Stimulated activated CD4-positive, alpha-beta T cell treated with anti-CD3 and anti-CD28 coated beads, Interleukin-15, amount 100 ng/mL, for 48 hours (primary cell): ENCODE results near the gene MMP12.
"Not testable (repeated sequence)": the region's sequence is repeated elsewhere in the genome, so short reads cannot be mapped to it uniquely, and the experiment has no call there.

ENCODE experiments used
- DNase-seq, 2 donors: peaks; one replicate each; pipeline ENCODE4 v3.0.0-alpha.2; 2020; ENCODE audit warnings: low read depth in 2 of 2

Gene MMP12

DNA sequence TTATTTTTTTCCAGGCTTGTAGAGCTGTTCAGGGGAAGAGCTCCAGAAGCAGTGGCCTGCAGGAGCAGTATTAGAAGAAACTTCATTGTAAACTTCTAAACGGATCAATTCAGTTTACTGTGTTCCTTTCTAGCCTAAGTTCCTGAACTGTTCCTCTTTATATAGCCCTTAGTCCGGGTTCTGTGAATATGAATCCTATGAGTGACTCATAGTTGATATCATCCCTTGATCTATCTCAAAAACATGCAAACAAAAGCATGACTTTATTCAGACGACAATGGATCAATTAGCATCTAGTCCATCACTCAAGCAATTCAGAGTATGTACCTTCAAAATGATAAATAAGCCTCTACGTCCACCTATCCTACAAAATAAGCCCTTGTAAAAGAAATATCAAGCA, at the start of gene MMP12:
MMP12 (minus strand) TSS at position 131 of the 400 bp plus-strand sequence; CDS start at position 86, 45 bp downstream.
- DNase-seq, result no peak

DNA sequence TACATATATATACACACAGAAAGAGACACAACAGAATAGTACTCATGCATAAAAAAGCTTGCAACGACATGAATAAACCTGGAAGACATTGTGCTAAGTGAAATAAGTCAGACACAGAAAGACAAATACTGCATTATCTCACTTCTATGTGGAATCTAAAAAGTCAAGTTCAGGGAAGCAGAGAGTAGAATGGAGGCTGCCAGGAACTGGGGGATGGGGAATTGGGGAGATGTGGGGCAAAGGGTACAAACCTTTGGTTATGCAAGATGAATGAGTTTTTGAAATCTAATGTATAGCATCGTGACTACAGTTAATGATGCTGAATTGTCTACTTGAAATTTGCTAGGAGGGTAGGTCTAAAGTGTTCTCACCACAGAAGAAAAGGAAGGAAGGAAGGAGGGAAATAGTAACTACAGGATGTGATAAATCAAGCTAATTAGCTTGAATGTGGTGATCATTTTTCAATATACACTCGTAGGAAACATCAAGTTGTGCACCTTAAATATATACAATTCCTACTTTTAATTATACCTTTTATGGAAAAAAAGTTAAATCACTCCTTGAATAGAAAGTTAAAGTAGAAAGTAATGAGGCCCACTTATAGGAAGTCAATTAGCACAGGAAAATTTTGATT, 46.9 kb upstream of the MMP12 start:
- DNase-seq, result no peak

DNA sequence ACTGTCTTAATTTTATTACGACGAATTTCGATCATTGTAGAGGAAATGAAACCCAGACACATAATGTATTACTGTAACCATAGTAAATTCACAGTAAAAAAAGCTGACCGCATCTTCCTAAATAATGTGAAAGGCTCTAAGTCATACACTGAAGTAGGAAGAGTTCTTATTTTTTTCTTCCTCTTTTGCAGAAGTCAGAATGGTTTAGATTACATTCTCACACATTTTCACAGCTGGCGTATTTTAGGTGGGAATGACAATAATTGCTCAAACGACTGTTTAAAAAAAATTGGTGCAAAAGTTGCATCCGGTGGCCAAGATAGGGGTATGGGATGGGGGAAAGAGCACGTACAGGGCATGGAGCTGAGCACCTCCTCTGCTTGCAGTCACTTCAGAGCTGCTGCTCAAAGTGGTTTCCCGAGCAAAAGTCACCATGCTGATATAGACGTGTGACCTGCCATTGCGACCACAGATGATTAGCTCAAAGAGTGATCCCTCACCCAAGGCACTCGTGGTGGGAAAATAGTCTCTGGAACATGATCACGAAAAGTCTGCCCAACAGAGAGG, 45.4 kb upstream of the MMP12 start:
- no peak for DNase-seq

- no peak for DNase-seq
These were observed 40.2 kb upstream of the MMP12 start for GRCh38 chr11:102915044-102915375.

- DNase-seq, result no peak
These were observed 39.7 kb upstream of the MMP12 start for GRCh38 chr11:102914238-102915043.

GRCh38 chr11:102912482-102912830, 37.7 kb upstream of the MMP12 start:
- no peak for DNase-seq

GRCh38 chr11:102911758-102912481, 37.1 kb upstream of the MMP12 start:
- no peak for DNase-seq

DNA sequence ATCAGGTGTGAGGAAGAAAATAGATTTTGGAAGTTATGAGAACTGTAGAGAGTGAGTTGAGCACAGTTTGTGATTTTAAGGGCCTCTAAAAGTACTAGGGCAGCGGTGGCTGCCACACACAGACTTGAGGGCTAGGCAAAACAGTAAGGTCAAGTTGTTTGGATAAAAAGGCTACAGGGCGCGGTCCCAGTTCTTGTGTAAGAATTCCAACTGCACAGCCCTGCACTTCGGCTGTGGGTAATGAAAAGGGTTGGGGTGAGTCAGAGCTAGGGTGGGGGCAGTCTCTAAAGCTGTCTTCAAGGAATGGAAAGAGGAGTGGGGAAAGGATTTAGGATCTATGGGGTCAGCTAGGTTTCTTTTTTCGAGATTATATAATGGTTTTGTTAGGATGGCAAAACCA, 31.1 kb upstream of the MMP12 start:
- not testable (repeated sequence) for DNase-seq

DNA sequence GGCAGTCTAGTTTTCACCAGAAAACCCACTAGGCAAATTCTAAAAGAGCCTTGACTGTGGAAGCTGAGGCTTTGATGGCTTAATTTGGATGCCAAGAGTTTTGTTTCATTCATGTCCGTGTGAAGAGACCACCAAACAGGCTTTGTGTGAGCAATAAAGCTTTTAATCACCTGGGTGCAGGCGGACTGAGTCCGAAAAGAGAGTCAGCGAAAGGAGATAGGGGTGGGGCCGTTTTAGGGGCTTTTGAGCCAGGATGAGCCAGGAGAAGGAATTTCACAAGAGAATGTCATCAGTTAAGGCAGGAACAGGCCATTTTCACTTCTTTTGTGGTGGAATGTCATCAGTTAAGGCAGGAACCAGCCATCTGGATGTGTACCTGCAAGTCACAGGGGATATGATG, 29.1 kb upstream of the MMP12 start:
- DNase-seq, result not testable (repeated sequence)

DNA sequence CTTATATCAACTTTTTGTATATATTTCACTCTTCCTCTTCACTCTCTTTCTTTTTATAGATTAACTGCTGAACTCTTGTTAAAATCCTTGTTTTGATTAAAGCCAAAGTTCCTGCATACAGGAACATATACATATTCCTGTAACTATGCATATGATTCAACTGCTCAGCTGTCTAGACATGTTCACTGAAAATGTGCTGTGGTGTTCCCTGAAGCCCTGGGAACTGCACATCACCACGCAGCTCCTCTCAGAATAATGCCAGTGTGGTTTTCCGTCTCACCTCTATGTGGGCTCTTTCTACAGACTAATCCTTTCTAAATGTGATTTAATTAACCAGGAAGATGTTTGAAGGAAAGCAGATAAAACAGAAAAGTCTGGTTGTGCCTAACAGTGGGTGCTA, 25.6 kb upstream of the MMP12 start:
- no peak for DNase-seq

DNA sequence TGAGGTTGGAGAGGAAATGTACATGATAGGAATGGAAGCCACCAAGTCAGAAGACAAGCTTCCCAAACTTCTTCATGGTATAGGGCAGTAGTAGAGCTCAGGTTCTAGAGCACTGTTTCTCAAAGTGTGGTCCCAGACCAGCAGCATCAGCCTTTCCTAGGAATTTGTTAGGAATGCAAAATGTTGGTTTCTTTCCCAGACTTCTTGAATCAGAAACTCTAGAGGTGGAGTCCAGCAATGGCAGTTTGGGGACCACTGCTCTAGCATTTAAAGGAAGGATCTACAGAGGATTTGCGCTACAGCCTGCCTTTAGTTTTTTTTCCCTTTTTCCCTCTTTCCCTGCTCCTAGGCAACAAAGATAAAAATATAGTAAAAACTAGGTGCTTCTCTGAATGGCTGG, 17.0 kb upstream of the MMP12 start:
- DNase-seq, result no peak

DNA sequence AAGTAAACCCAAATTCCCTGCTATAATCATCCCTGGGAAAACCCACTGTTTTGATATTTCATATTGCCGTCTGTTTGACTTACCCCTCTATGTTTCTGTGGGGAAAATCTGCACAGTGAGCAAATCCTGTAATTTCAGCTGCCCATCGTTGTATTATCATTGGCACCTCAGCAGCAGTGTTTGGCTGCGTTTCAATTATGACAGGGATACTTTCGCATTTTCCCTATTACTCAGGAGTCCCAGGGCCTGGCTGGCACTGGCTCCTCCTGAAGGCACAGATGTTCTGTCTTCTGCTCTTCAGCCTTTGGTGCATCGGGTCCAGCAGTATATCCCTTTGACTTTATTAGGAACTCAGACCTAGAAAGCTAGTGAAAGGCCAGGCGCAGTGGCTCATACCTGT, 12.2 kb upstream of the MMP12 start:
- no peak for DNase-seq

GRCh38 chr11:102883141-102883540, 8.4 kb upstream of the MMP12 start:
- DNase-seq, result no peak

- DNase-seq, result no peak
These were observed 7.7 kb upstream of the MMP12 start for GRCh38 chr11:102882389-102883024.

- DNase-seq, result no peak
These were observed 5.0 kb upstream of the MMP12 start for GRCh38 chr11:102879801-102880200.

DNA sequence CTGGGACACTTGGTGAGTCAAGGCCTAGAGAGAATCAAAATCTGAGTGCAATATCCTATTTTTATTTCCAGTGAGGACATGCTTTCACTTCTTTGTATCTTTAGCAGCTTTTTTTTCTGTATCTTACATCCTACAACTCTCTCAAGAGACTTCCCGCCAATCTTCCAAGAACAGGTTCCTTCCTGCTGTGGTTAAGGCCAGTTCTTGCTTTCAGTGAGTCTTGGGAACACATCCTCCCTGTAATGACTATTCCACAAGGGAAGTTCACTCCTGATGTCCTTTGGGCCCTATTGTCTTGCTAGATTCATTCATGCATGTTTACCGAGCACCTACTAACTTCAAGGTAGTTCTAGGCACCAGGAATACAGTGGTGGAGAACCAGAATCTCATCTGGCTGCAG, 3.8 kb upstream of the MMP12 start:
- DNase-seq, result no peak

- DNase-seq, result not testable (repeated sequence)
These were observed 5.3 kb downstream of the MMP12 start for GRCh38 chr11:102869354-102869964.

DNA sequence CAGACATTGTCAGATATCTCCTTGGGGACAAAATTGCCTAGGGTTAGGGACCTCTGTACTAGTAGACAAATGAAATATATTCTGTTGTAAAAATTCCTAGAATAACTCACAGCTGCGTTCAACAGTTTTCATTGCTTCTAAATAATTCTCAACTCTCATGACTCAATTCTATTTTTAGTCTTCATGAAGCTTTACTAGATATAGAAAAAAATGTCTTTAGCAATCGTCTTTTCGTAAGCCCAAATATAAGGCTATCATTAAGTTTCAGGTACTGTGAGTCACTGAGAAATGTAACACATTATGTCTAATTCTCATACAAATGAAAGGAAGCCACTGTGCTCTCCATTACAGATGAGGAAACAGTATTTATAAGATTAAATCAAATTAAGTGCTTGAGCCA, 6.4 kb downstream of the MMP12 start:
- no peak for DNase-seq

DNA sequence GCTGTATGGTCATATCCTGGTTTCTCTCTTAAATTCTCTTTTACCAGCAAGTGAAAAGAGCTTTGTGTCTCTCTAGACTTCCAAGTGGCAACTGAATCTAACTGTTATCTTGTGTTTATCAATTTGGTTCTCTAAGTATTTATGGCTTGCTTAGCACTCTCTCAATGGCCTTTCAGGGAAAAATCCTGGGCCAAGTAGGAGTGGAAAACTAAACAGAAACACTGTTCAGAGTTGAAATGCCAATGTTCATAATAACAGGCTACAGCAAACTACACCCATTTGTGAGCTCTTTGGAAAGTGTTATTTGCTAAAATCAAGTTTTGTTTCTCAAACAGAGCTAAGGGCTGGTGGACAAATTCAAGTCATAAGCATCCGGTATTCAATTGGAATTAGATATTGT, 10.1 kb downstream of the MMP12 start:
- no peak for DNase-seq

DNA sequence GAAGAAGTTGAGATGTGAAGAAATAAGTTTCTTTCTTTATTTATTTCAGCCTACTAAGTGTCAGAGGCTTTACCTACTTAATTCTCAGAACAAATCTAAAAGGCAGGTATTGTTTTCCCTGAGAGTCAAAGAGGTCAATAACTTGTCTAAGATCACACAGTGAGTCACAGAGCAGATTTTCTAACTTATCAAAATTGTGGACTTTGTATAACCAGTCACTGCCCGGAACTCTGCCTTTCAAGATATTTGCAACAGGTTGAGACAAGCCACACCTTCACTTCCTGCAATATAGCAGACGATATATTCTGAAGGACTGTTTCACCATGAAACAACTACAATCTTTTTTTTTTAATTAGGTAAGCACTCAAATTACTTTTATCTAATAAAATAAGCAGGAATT, 20.8 kb downstream of the MMP12 start:
- no peak for DNase-seq

- DNase-seq, result no peak
These were observed 21.7 kb downstream of the MMP12 start for GRCh38 chr11:102853055-102853454.
